CD4-positive, CD25-positive, alpha-beta regulatory T cell (primary cell): ENCODE results near the gene NACC2. TPM values are rescaled to one million over a fixed set of nuclear protein-coding genes. Genes with fewer than 3 reads are reported as not detected.
A peak's percentile ranks its signal among the peaks of the same experiment; 100 is the strongest.

Experiments used
- ATAC-seq, 2 donors: fragments of 150-1000 bp; cut with Tn5 transposase; one replicate each; pipeline ENCODE4 v1.10.0; 2021; ENCODE audit warnings: low read depth in 2 of 2, moderate number of reproducible peaks in 2 of 2, moderate library complexity in 1 of 2
- DNase-seq, 3 donors: peaks; one replicate each; pipeline versions ENCODE4 v3.0.0 to v3.0.0-alpha.2; 2012 to 2022; ENCODE audit warnings: mixed read lengths in 1 of 3
- H3K27ac ChIP-seq: one replicate; pipeline ENCODE4 v1.7.0; 2013; ENCODE audit warnings: mild to moderate bottlenecking, low read length; ENCODE audit not compliant: insufficient read depth, poor library complexity, severe bottlenecking
- H3K27me3 ChIP-seq: one replicate; pipeline ENCODE4 v1.7.0; 2013; ENCODE audit warnings: low read length; ENCODE audit not compliant: control insufficient read depth, insufficient read depth
- H3K36me3 ChIP-seq: one replicate; pipeline ENCODE4 v1.7.0; 2013; ENCODE audit warnings: mild to moderate bottlenecking, low read length, moderate library complexity; ENCODE audit not compliant: control insufficient read depth, insufficient read depth
- H3K4me1 ChIP-seq: 2 replicates; pipeline ENCODE4 v1.7.0; 2013; ENCODE audit warnings: mild to moderate bottlenecking, low read length; ENCODE audit not compliant: insufficient read depth, control insufficient read depth, poor library complexity, severe bottlenecking
- H3K4me3 ChIP-seq: one replicate; pipeline ENCODE4 v1.7.0; 2013; ENCODE audit warnings: low read depth, mild to moderate bottlenecking, low read length, moderate library complexity
- H3K9me3 ChIP-seq, 2 experiments: 1 replicate in 1 of 2; 2 replicates in 1 of 2; pipeline ENCODE4 v1.7.0; 2013; ENCODE audit warnings: low read length in 2 of 2, mild to moderate bottlenecking in 1 of 2, moderate library complexity in 1 of 2; ENCODE audit not compliant: control insufficient read depth in 2 of 2
- H3K27ac Mint-ChIP-seq, 3 donors: one replicate each; pipeline ENCODE4 v1.8.0; 2020 to 2022; ENCODE audit warnings: mild to moderate bottlenecking in 3 of 3, mixed read lengths in 3 of 3, moderate library complexity in 2 of 3
- H3K27me3 Mint-ChIP-seq: one replicate; pipeline ENCODE4 v1.8.0; 2022; ENCODE audit warnings: mild to moderate bottlenecking, mixed read lengths
- H3K36me3 Mint-ChIP-seq: one replicate; pipeline ENCODE4 v1.8.0; 2020; ENCODE audit warnings: mixed read lengths
- H3K4me1 Mint-ChIP-seq, 4 donors: one replicate each; pipeline ENCODE4 v1.8.0; 2020 to 2022; ENCODE audit warnings: mixed read lengths in 4 of 4, mild to moderate bottlenecking in 1 of 4
- H3K4me3 Mint-ChIP-seq, 4 donors: one replicate each; pipeline ENCODE4 v1.8.0; 2020 to 2022; ENCODE audit warnings: mild to moderate bottlenecking in 4 of 4, mixed read lengths in 4 of 4, moderate library complexity in 3 of 4
- H3K9me3 Mint-ChIP-seq, 7 donors: one replicate each; pipeline ENCODE4 v1.8.0; 2020 to 2022; ENCODE audit warnings: mixed read lengths in 7 of 7, mild to moderate bottlenecking in 3 of 7, moderate library complexity in 2 of 7
- polyA plus RNA-seq, 4 donors: library from polyadenylated mRNA; unstranded; fragments of 300-500 nt; fragmentation: Illumina TruSeq; gene quantifications; one replicate each; pipeline ENCODE4 v1.2.3, GENCODE V29; 2021
- total RNA-seq: library from RNA; stranded (reverse); gene quantifications from one replicate; pipeline ENCODE4 v1.2.3, GENCODE V29; 2022

The NACC2 gene
- total and polyA plus RNA-seq, 5 donors from 2014 or later = 0.76 to 4.8 (median 1.0) TPM

GRCh38 chr9:135990468-135991429, 104.3 kb downstream of the NACC2 start:
- no peaks in the 10 kb centered on the region for H3K27me3 Mint-ChIP-seq
- H3K4me1 ChIP-seq = peaks cover 27% of the 10 kb centered on the region
- H3K4me3 ChIP-seq = no peak overlapping the region
- no peaks in the 10 kb centered on the region for H3K9me3 Mint-ChIP-seq
- no peaks in the 10 kb centered on the region for H3K36me3 ChIP-seq
- H3K9me3 ChIP-seq = no peaks in the 10 kb centered on the region
- no peaks in the 10 kb centered on the region for H3K36me3 Mint-ChIP-seq
- H3K27ac Mint-ChIP-seq = peak overlapping the region in 2 of 3 donors; percentile 54 to 83
- no peak overlapping the region for H3K27ac ChIP-seq
- DNase-seq (peak; percentile 42 to 55 (median 49)), ATAC-seq (peak; percentile 43 to 45)
- peak overlapping the region; percentile 43 to 73 (median 56) for H3K4me3 Mint-ChIP-seq
- H3K27me3 ChIP-seq = no peaks in the 10 kb centered on the region
- peaks cover 0 to 22% (median 8%) of the 10 kb centered on the region in 4 donors for H3K4me1 Mint-ChIP-seq

GRCh38 chr9:135989722-135990467, 105.2 kb downstream of the NACC2 start:
- Histone ChIP-seq H3K4me3 (no peak overlapping the region), H3K36me3 (no peaks in the 10 kb centered on the region), H3K27ac (no peak overlapping the region), H3K27me3 (no peaks in the 10 kb centered on the region), H3K9me3 (no peaks in the 10 kb centered on the region), H3K4me1 (peaks cover 27% of the 10 kb centered on the region)
- Mint-ChIP-seq H3K4me1 (peaks cover 0 to 22% (median 8%) of the 10 kb centered on the region in 4 donors), H3K36me3 (no peaks in the 10 kb centered on the region), H3K4me3 (peak overlapping the region in 3 of 4 donors; percentile 43 to 73 (median 59)), H3K27ac (no peak overlapping the region), H3K27me3 (no peaks in the 10 kb centered on the region), H3K9me3 (no peaks in the 10 kb centered on the region)
- peak in 2 of 3 donors; percentile 34 to 38 for DNase-seq
- peak in 1 of 2 donors; percentile 20 for ATAC-seq

- no peaks in the 10 kb centered on the region for H3K27me3 ChIP-seq
- Mint-ChIP-seq H3K36me3 (no peaks in the 10 kb centered on the region), H3K4me1 (peaks cover 0 to 22% (median 7%) of the 10 kb centered on the region in 4 donors), H3K9me3 (no peaks in the 10 kb centered on the region), H3K27ac (no peak overlapping the region), H3K4me3 (peak overlapping the region in 1 of 4 donors; percentile 70), H3K27me3 (no peaks in the 10 kb centered on the region)
- H3K4me1 ChIP-seq = peaks cover 27% of the 10 kb centered on the region
- no peak for ATAC-seq
- H3K27ac ChIP-seq = no peak overlapping the region
- H3K4me3 ChIP-seq = no peak overlapping the region
- no peaks in the 10 kb centered on the region for H3K9me3 ChIP-seq
- H3K36me3 ChIP-seq = no peaks in the 10 kb centered on the region
- no peak for DNase-seq
Measured at GRCh38 chr9:135989157-135989556, 105.9 kb downstream of the NACC2 start.

- no peaks in the 10 kb centered on the region for H3K36me3 Mint-ChIP-seq
- Histone ChIP-seq H3K27me3 (no peaks in the 10 kb centered on the region), H3K4me1 (peaks cover 27% of the 10 kb centered on the region), H3K4me3 (no peak overlapping the region), H3K27ac (no peak overlapping the region), H3K9me3 (no peaks in the 10 kb centered on the region), H3K36me3 (no peaks in the 10 kb centered on the region)
- no peak for ATAC-seq
- H3K27ac Mint-ChIP-seq = no peak overlapping the region
- H3K27me3 Mint-ChIP-seq = no peaks in the 10 kb centered on the region
- H3K9me3 Mint-ChIP-seq = no peaks in the 10 kb centered on the region
- H3K4me1 Mint-ChIP-seq = peaks cover 0 to 19% (median 7%) of the 10 kb centered on the region in 4 donors
- no peak overlapping the region for H3K4me3 Mint-ChIP-seq
- DNase-seq = no peak
Measured at GRCh38 chr9:135988493-135988892, 106.6 kb downstream of the NACC2 start.

- H3K27me3 ChIP-seq = no peaks in the 10 kb centered on the region
- H3K4me3 Mint-ChIP-seq = no peak overlapping the region
Measured at GRCh38 chr9:135987838-135988404, 107.2 kb downstream of the NACC2 start.

GRCh38 chr9:135986605-135987004, 108.5 kb downstream of the NACC2 start:
- no peak overlapping the region for H3K27ac Mint-ChIP-seq

More at GRCh38 chr9:135987838-135988404, 107.2 kb downstream of the NACC2 start:
- ATAC-seq (no peak), DNase-seq (no peak)
- no peaks in the 10 kb centered on the region for H3K9me3 ChIP-seq
- no peak overlapping the region for H3K4me3 ChIP-seq
- H3K9me3 Mint-ChIP-seq = no peaks in the 10 kb centered on the region
- H3K36me3 Mint-ChIP-seq = no peaks in the 10 kb centered on the region
- no peaks in the 10 kb centered on the region for H3K27me3 Mint-ChIP-seq
- H3K27ac ChIP-seq = no peak overlapping the region
- H3K4me1 ChIP-seq = peaks cover 22% of the 10 kb centered on the region
- no peaks in the 10 kb centered on the region for H3K36me3 ChIP-seq
- H3K4me1 Mint-ChIP-seq = peaks cover 0 to 19% (median 7%) of the 10 kb centered on the region in 4 donors
- H3K27ac Mint-ChIP-seq = peak overlapping the region in 1 of 3 donors; percentile 14

GRCh38 chr9:135985889-135986288, 109.2 kb downstream of the NACC2 start:
- Mint-ChIP-seq H3K4me1 (peaks cover 0 to 8% (median under 1%) of the 10 kb centered on the region in 4 donors), H3K4me3 (no peak overlapping the region), H3K27me3 (no peaks in the 10 kb centered on the region), H3K36me3 (no peaks in the 10 kb centered on the region), H3K27ac (no peak overlapping the region), H3K9me3 (no peaks in the 10 kb centered on the region)
- peaks cover 13% of the 10 kb centered on the region for H3K4me1 ChIP-seq
- H3K9me3 ChIP-seq = no peaks in the 10 kb centered on the region
- no peaks in the 10 kb centered on the region for H3K36me3 ChIP-seq
- DNase-seq (no peak), ATAC-seq (no peak)
- no peaks in the 10 kb centered on the region for H3K27me3 ChIP-seq
- H3K4me3 ChIP-seq = no peak overlapping the region
- no peak overlapping the region for H3K27ac ChIP-seq

More at GRCh38 chr9:135986605-135987004, 108.5 kb downstream of the NACC2 start:
- H3K9me3 ChIP-seq = no peaks in the 10 kb centered on the region
- H3K4me1 Mint-ChIP-seq = peaks cover 0 to 12% (median 4%) of the 10 kb centered on the region in 4 donors
- no peak overlapping the region for H3K4me3 ChIP-seq
- no peaks in the 10 kb centered on the region for H3K27me3 Mint-ChIP-seq
- no peak for ATAC-seq
- H3K4me1 ChIP-seq = peaks cover 13% of the 10 kb centered on the region
- H3K27me3 ChIP-seq = no peaks in the 10 kb centered on the region
- H3K36me3 Mint-ChIP-seq = no peaks in the 10 kb centered on the region
- no peak overlapping the region for H3K4me3 Mint-ChIP-seq
- no peaks in the 10 kb centered on the region for H3K36me3 ChIP-seq
- H3K27ac ChIP-seq = no peak overlapping the region
- no peak for DNase-seq
- H3K9me3 Mint-ChIP-seq = no peaks in the 10 kb centered on the region
